ENCODE measurements around the gene NOCT. TPM values are rescaled to one million over a fixed set of nuclear protein-coding genes. Genes with fewer than 3 reads are reported as not detected.
A peak's percentile ranks its signal among the peaks of the same experiment; 100 is the strongest.

NOCT gene
- total RNA-seq, 1 donor from 2014 or later, result 5.7 TPM

DNA sequence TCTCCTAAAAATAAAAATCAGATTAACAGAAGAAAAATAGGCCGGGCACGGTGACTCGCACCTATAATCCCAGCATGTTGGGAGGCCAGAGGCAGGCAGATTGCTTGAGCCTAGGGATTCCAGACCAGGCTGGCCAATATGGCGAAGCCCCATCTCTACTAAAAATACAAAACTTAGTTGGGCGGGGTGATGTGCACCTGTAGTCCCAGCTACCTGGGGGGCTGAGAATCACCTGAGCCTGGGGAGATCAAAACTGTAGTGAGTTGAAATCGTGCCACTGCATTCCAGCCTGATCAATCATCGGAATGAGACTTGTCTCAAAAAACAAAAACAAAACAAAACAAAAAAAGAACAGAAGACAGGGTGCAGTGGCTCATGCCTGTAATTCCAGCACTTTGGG is 32.8 kb upstream of the NOCT start:
- Histone ChIP-seq H3K79me2 (ENCODE audit: low read depth) (no peaks in the 10 kb centered on the region), H3K36me3 (no peaks in the 10 kb centered on the region), H2AFZ (replicated peaks) (no peak overlapping the region), H3K4me1 (peaks cover 6% of the 10 kb centered on the region), H3K27ac (no peak overlapping the region), H3F3A (ENCODE audit: low read depth) (no peaks in the 10 kb centered on the region), H3K9me3 (ENCODE audit: low read depth) (no peaks in the 10 kb centered on the region), H3K9ac (no peak overlapping the region), H3K4me3 (no peak overlapping the region), H3K4me2 (no peak overlapping the region), H3K27me3 (no peaks in the 10 kb centered on the region), H4K20me1 (ENCODE audit: low read depth) (no peaks in the 10 kb centered on the region)
- H3K4me3 Mint-ChIP-seq, result no peak overlapping the region
- peak overlapping the region; percentile 60 for H3K27ac Mint-ChIP-seq
- H3K36me3 Mint-ChIP-seq, result no peaks in the 10 kb centered on the region
- no peaks in the 10 kb centered on the region for H3K27me3 Mint-ChIP-seq (ENCODE audit: insufficient read depth, low read depth)
- DNase-seq (ENCODE audit: low spot score), result no peak
- no peaks in the 10 kb centered on the region for H3K9me3 Mint-ChIP-seq
- no peak for TF ChIP-seq EZH2phosphoT487 (IDR thresholded peaks at IDR 0.05)
- no peak for TF ChIP-seq EZH2 (IDR thresholded peaks at IDR 0.05)
- TF ChIP-seq, protein P1, sequence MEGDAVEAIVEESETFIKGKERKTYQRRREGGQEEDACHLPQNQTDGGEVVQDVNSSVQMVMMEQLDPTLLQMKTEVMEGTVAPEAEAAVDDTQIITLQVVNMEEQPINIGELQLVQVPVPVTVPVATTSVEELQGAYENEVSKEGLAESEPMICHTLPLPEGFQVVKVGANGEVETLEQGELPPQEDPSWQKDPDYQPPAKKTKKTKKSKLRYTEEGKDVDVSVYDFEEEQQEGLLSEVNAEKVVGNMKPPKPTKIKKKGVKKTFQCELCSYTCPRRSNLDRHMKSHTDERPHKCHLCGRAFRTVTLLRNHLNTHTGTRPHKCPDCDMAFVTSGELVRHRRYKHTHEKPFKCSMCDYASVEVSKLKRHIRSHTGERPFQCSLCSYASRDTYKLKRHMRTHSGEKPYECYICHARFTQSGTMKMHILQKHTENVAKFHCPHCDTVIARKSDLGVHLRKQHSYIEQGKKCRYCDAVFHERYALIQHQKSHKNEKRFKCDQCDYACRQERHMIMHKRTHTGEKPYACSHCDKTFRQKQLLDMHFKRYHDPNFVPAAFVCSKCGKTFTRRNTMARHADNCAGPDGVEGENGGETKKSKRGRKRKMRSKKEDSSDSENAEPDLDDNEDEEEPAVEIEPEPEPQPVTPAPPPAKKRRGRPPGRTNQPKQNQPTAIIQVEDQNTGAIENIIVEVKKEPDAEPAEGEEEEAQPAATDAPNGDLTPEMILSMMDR (IDR thresholded peaks at IDR 0.05), result no peak
- H3K4me1 Mint-ChIP-seq, result peaks cover 3% of the 10 kb centered on the region

GRCh38 chr4:138983690-138984089 is 31.9 kb upstream of the NOCT start:
- DNase-seq (ENCODE audit: low spot score), result no peak
- H3K9me3 Mint-ChIP-seq, result no peaks in the 10 kb centered on the region
- Histone ChIP-seq H2AFZ (replicated peaks) (no peak overlapping the region), H3F3A (ENCODE audit: low read depth) (no peaks in the 10 kb centered on the region), H3K4me1 (no peaks in the 10 kb centered on the region), H4K20me1 (ENCODE audit: low read depth) (no peaks in the 10 kb centered on the region), H3K4me3 (no peak overlapping the region), H3K9ac (no peak overlapping the region), H3K27me3 (no peaks in the 10 kb centered on the region), H3K79me2 (ENCODE audit: low read depth) (no peaks in the 10 kb centered on the region), H3K36me3 (no peaks in the 10 kb centered on the region), H3K9me3 (ENCODE audit: low read depth) (no peaks in the 10 kb centered on the region), H3K27ac (no peak overlapping the region), H3K4me2 (no peak overlapping the region)
- TF ChIP-seq, protein P1 (IDR thresholded peaks at IDR 0.05), result no peak
- TF ChIP-seq EZH2phosphoT487 (IDR thresholded peaks at IDR 0.05) (no peak), EZH2 (IDR thresholded peaks at IDR 0.05) (no peak)
- no peaks in the 10 kb centered on the region for H3K4me1 Mint-ChIP-seq
- no peaks in the 10 kb centered on the region for H3K27me3 Mint-ChIP-seq (ENCODE audit: insufficient read depth, low read depth)
- H3K4me3 Mint-ChIP-seq, result no peak overlapping the region
- H3K36me3 Mint-ChIP-seq, result no peaks in the 10 kb centered on the region
- H3K27ac Mint-ChIP-seq, result no peak overlapping the region

GRCh38 chr4:138984647-138985046 is 30.9 kb upstream of the NOCT start:
- no peak overlapping the region for H3K4me3 ChIP-seq
- Mint-ChIP-seq H3K27me3 (ENCODE audit: insufficient read depth, low read depth) (no peaks in the 10 kb centered on the region), H3K36me3 (no peaks in the 10 kb centered on the region), H3K4me1 (no peaks in the 10 kb centered on the region), H3K9me3 (no peaks in the 10 kb centered on the region), H3K27ac (no peak overlapping the region), H3K4me3 (no peak overlapping the region)
- DNase-seq (ENCODE audit: low spot score), result no peak
- H3F3A ChIP-seq (ENCODE audit: low read depth), result no peaks in the 10 kb centered on the region
- H3K79me2 ChIP-seq (ENCODE audit: low read depth), result no peaks in the 10 kb centered on the region
- no peak overlapping the region for H3K27ac ChIP-seq
- H3K4me1 ChIP-seq, result no peaks in the 10 kb centered on the region
- H3K9me3 ChIP-seq (ENCODE audit: low read depth), result no peaks in the 10 kb centered on the region
- no peaks in the 10 kb centered on the region for H3K27me3 ChIP-seq
- TF ChIP-seq EZH2phosphoT487 (IDR thresholded peaks at IDR 0.05) (no peak), EZH2 (IDR thresholded peaks at IDR 0.05) (no peak)
- TF ChIP-seq, protein P1 (IDR thresholded peaks at IDR 0.05), result no peak
- H3K4me2 ChIP-seq, result no peak overlapping the region
- no peak overlapping the region for H2AFZ ChIP-seq (replicated peaks)
- H3K36me3 ChIP-seq, result no peaks in the 10 kb centered on the region
- no peaks in the 10 kb centered on the region for H4K20me1 ChIP-seq (ENCODE audit: low read depth)
- no peak overlapping the region for H3K9ac ChIP-seq
